Superior temporal gyrus (tissue), 1 donor: ENCODE measurements around the gene SNX9.
"Not testable (repeated sequence)": the region's sequence is repeated elsewhere in the genome, so short reads cannot be mapped to it uniquely, and the experiment has no call there.

Experiments
- DNase-seq: peaks from one replicate; pipeline ENCODE4 v3.0.0-alpha.2; 2016; ENCODE audit errors: extremely low spot score

SNX9 gene

GRCh38 chr6:157823001-157823527, at the start of gene SNX9:
SNX9 (plus strand) TSS chr6:157823246; CDS start chr6:157823435, 189 bp downstream.
- peak; percentile 73 for DNase-seq

GRCh38 chr6:157773248-157773773, 49.7 kb upstream of the SNX9 start:
- DNase-seq, result no peak

- DNase-seq, result no peak
These were observed 48.6 kb upstream of the SNX9 start for GRCh38 chr6:157774153-157775135.

GRCh38 chr6:157775376-157775775, 47.7 kb upstream of the SNX9 start:
- no peak for DNase-seq

- DNase-seq, result no peak
These were observed 45.7 kb upstream of the SNX9 start for GRCh38 chr6:157777344-157777743.

- DNase-seq, result no peak
These were observed 44.3 kb upstream of the SNX9 start for GRCh38 chr6:157778719-157779118.

GRCh38 chr6:157779705-157780604, 43.1 kb upstream of the SNX9 start:
- peak; percentile 34 for DNase-seq

GRCh38 chr6:157785636-157786035, 37.4 kb upstream of the SNX9 start:
- DNase-seq, result no peak

- DNase-seq, result no peak
These were observed 36.8 kb upstream of the SNX9 start for GRCh38 chr6:157786221-157786620.

GRCh38 chr6:157787080-157787479, 36.0 kb upstream of the SNX9 start:
- no peak for DNase-seq

- DNase-seq, result no peak
These were observed 34.9 kb upstream of the SNX9 start for GRCh38 chr6:157788180-157788579.

- DNase-seq, result no peak
These were observed 33.7 kb upstream of the SNX9 start for GRCh38 chr6:157789297-157789696.

GRCh38 chr6:157789861-157790260, 33.2 kb upstream of the SNX9 start:
- no peak for DNase-seq

GRCh38 chr6:157790548-157791160, 32.4 kb upstream of the SNX9 start:
- DNase-seq, result no peak

GRCh38 chr6:157791450-157791849, 31.6 kb upstream of the SNX9 start:
- DNase-seq, result no peak

- no peak for DNase-seq
These were observed 30.4 kb upstream of the SNX9 start for GRCh38 chr6:157792671-157793070.

GRCh38 chr6:157794012-157794411, 29.0 kb upstream of the SNX9 start:
- DNase-seq, result not testable (repeated sequence)

GRCh38 chr6:157795841-157796240, 27.2 kb upstream of the SNX9 start:
- DNase-seq, result no peak

GRCh38 chr6:157798851-157799250, 24.2 kb upstream of the SNX9 start:
- DNase-seq, result no peak

GRCh38 chr6:157799561-157799960, 23.5 kb upstream of the SNX9 start:
- DNase-seq, result not testable (repeated sequence)
